Sigmoid colon (tissue), 7 donors: ENCODE results near the gene EBF4. TPM values are rescaled to one million over a fixed set of nuclear protein-coding genes. Genes with fewer than 3 reads are reported as not detected.

Experiments used
- DNase-seq: peaks from one replicate; pipeline ENCODE4 v3.0.0-alpha.2; 2019
- H3K27ac ChIP-seq, 4 donors: fragments of 200-600 bp; sonication (generic); one replicate each; pipeline ENCODE4 v1.5.1; 2016 to 2019; ENCODE audit warnings: mild to moderate bottlenecking in 1 of 4
- H3K27me3 ChIP-seq, 3 donors: fragments of 200-600 bp; sonication (generic); one replicate each; pipeline ENCODE4 v1.5.1; 2019; ENCODE audit warnings: mild to moderate bottlenecking in 1 of 3
- H3K36me3 ChIP-seq, 4 donors: fragments of 200-600 bp; sonication (generic); one replicate each; pipeline ENCODE4 v1.5.1; 2016 to 2019
- H3K4me1 ChIP-seq, 4 donors: fragments of 200-600 bp; sonication (generic); one replicate each; pipeline ENCODE4 v1.5.1; 2017 to 2019
- H3K4me3 ChIP-seq, 4 donors: fragments of 200-600 bp; sonication (generic); one replicate each; pipeline ENCODE4 v1.5.1; 2017 to 2019; ENCODE audit warnings: mild to moderate bottlenecking in 2 of 4, moderate library complexity in 1 of 4
- H3K9me3 ChIP-seq, 4 donors: fragments of 200-600 bp in 3 of 4; sonication (generic) in 3 of 4; one replicate each; pipeline versions ENCODE4 v1.5.1 to v1.6.1; 2013 to 2019
- CTCF ChIP-seq, 4 experiments: fragments of 450-650 bp in 3 of 4; fragments of 200-600 bp in 1 of 4; IDR thresholded peaks; one replicate each; pipeline ENCODE4 v1.5.1; 2016 to 2019; ENCODE audit warnings: antibody characterized with exemption in 4 of 4, mild to moderate bottlenecking in 3 of 4, moderate library complexity in 2 of 4
- EP300 ChIP-seq, 4 donors: sonication (generic); formaldehyde crosslinking; IDR thresholded peaks; one replicate each; pipeline ENCODE4 v1.6.1; 2017; ENCODE audit warnings: antibody characterized with exemption in 4 of 4
- POLR2A ChIP-seq, 2 donors: fragments of 450-650 bp; IDR thresholded peaks; one replicate each; pipeline ENCODE4 v1.6.1; 2016; ENCODE audit warnings: antibody characterized with exemption in 2 of 2, mild to moderate bottlenecking in 2 of 2, moderate library complexity in 2 of 2
- POLR2AphosphoS5 ChIP-seq, 4 donors: sonication (generic); formaldehyde crosslinking; IDR thresholded peaks; one replicate each; pipeline ENCODE4 v1.6.1; 2017; ENCODE audit warnings: antibody characterized with exemption in 4 of 4
- WGBS, 2 donors: extraction: QIAGEN DNeasy Blood & Tissue Kit; methylation state at CpG; one replicate each; pipeline ENCODE4 v1.1.7; 2013; 5-methylcytosine and 5-hydroxymethylcytosine counted together
- intact Hi-C: fragments of 100-400 bp; cut with DNase I; formaldehyde crosslinking; loops from one replicate; pipeline ENCODE4 v1.15.1; 2023
- polyA plus RNA-seq, 3 donors: library from polyadenylated mRNA; stranded (reverse); fragments of 200-250 nt; gene quantifications; one replicate each; pipeline ENCODE4 v1.2.3, GENCODE V29; 2013
- total RNA-seq, 4 donors: library from RNA; depleted of rRNA; stranded (reverse); fragments of >200 nt; gene quantifications; one replicate each; pipeline ENCODE4 v1.1.0, GENCODE V29; 2016
- donor health status: healthy with polysubstance abuse.
- donor health status: Bipolar disorder and iron deficiency.
- donor health status: healthy.

Gene EBF4
- total and polyA plus RNA-seq, 7 donors: 1.2 to 37.5 (median 14.8) TPM

- Histone ChIP-seq H3K4me1 (no peaks in the 10 kb centered on the region), H3K9me3 (no peaks in the 10 kb centered on the region), H3K27me3 (no peaks in the 10 kb centered on the region), H3K4me3 (no peak overlapping the region), H3K27ac (no peak overlapping the region), H3K36me3 (peaks cover 0 to 2% (median 0%) of the 10 kb centered on the region in 4 donors)
- intact Hi-C loops: no loop called here
- WGBS, 2 donors: 40 to 75% methylated on average over 6 of the region's 6 CpGs
- TF ChIP-seq POLR2A (IDR thresholded peaks at IDR 0.05): no peak
- no peak for TF ChIP-seq CTCF (IDR thresholded peaks at IDR 0.05)
- TF ChIP-seq POLR2AphosphoS5 (IDR thresholded peaks at IDR 0.05): no peak
- TF ChIP-seq EP300 (IDR thresholded peaks at IDR 0.05): no peak
- DNase-seq: no peak
These were observed 36.7 kb downstream of the EBF4 start for GRCh38 chr20:2729251-2729713.

GRCh38 chr20:2729791-2730190, 37.2 kb downstream of the EBF4 start:
- H3K9me3 ChIP-seq: no peaks in the 10 kb centered on the region
- no peak for TF ChIP-seq CTCF (IDR thresholded peaks at IDR 0.05)
- TF ChIP-seq POLR2A (IDR thresholded peaks at IDR 0.05): no peak
- no peak overlapping the region for H3K27ac ChIP-seq
- H3K4me1 ChIP-seq: no peaks in the 10 kb centered on the region
- intact Hi-C loops: no loop called here
- no peak overlapping the region for H3K4me3 ChIP-seq
- H3K36me3 ChIP-seq: peaks cover 0 to 2% (median 0%) of the 10 kb centered on the region in 4 donors
- 72 to 81% methylated on average over 1 of the region's 1 CpG for WGBS, 2 donors
- no peaks in the 10 kb centered on the region for H3K27me3 ChIP-seq
- DNase-seq: no peak

- TF ChIP-seq POLR2A (IDR thresholded peaks at IDR 0.05) (no peak), POLR2AphosphoS5 (IDR thresholded peaks at IDR 0.05) (no peak), CTCF (IDR thresholded peaks at IDR 0.05) (no peak)
These were observed 42.3 kb downstream of the EBF4 start for GRCh38 chr20:2734899-2735298.

GRCh38 chr20:2736441-2736840, 43.9 kb downstream of the EBF4 start:
- no peak for DNase-seq
- H3K27me3 ChIP-seq: no peaks in the 10 kb centered on the region
- TF ChIP-seq EP300 (IDR thresholded peaks at IDR 0.05) (no peak), CTCF (IDR thresholded peaks at IDR 0.05) (no peak), POLR2AphosphoS5 (IDR thresholded peaks at IDR 0.05) (no peak), POLR2A (IDR thresholded peaks at IDR 0.05) (no peak)
- H3K27ac ChIP-seq: no peak overlapping the region
- no peak overlapping the region for H3K4me3 ChIP-seq
- WGBS, 2 donors: 92 to 95% methylated on average over 3 of the region's 3 CpGs
- no peaks in the 10 kb centered on the region for H3K9me3 ChIP-seq
- H3K4me1 ChIP-seq: no peaks in the 10 kb centered on the region
- peaks cover 0 to 2% (median 0%) of the 10 kb centered on the region in 4 donors for H3K36me3 ChIP-seq
- intact Hi-C loops: no loop called here

More at GRCh38 chr20:2734899-2735298, 42.3 kb downstream of the EBF4 start:
- Histone ChIP-seq H3K9me3 (no peaks in the 10 kb centered on the region), H3K4me3 (no peak overlapping the region), H3K27me3 (no peaks in the 10 kb centered on the region), H3K27ac (no peak overlapping the region), H3K36me3 (peaks cover 0 to 2% (median 0%) of the 10 kb centered on the region in 4 donors), H3K4me1 (no peaks in the 10 kb centered on the region)
- 80 to 87% methylated on average over 2 of the region's 2 CpGs for WGBS, 2 donors
- DNase-seq: no peak
- intact Hi-C loops: no loop called here

GRCh38 chr20:2738331-2739041, 45.9 kb downstream of the EBF4 start:
- H3K9me3 ChIP-seq: no peaks in the 10 kb centered on the region
- H3K4me1 ChIP-seq: no peaks in the 10 kb centered on the region
- intact Hi-C loops: no loop called here
- no peaks in the 10 kb centered on the region for H3K27me3 ChIP-seq
- no peaks in the 10 kb centered on the region for H3K36me3 ChIP-seq
- no peak overlapping the region for H3K27ac ChIP-seq
- no peak for DNase-seq
- no peak overlapping the region for H3K4me3 ChIP-seq
- TF ChIP-seq POLR2AphosphoS5 (IDR thresholded peaks at IDR 0.05): no peak
- no peak for TF ChIP-seq CTCF (IDR thresholded peaks at IDR 0.05)
- TF ChIP-seq EP300 (IDR thresholded peaks at IDR 0.05): no peak
- no peak for TF ChIP-seq POLR2A (IDR thresholded peaks at IDR 0.05)
- WGBS, 2 donors: 78% methylated on average over 8 of the region's 8 CpGs
